ENCODE measurements around the gene GXYLT2.
A peak's percentile ranks its signal among the peaks of the same experiment; 100 is the strongest.

The GXYLT2 gene

GRCh38 chr3:72888546-72889309, 882 bp downstream of the GXYLT2 start:
- no peak for DNase-seq (ENCODE audit: low read depth)
- TF ChIP-seq CTCF (IDR thresholded peaks at IDR 0.05; ENCODE audit: control insufficient read depth, extremely low read depth, insufficient read depth): no peak
- peak overlapping the region; percentile 14; the same call in 1 of the 2 replicates for H3K4me3 ChIP-seq (ENCODE audit: low read depth, low read length)

- no peak for DNase-seq (ENCODE audit: low read depth)
- H3K4me3 ChIP-seq (ENCODE audit: low read depth, low read length): no peak overlapping the region
- no peak for TF ChIP-seq CTCF (IDR thresholded peaks at IDR 0.05; ENCODE audit: control insufficient read depth, extremely low read depth, insufficient read depth)
Measured at GRCh38 chr3:72889310-72890165, 1.7 kb downstream of the GXYLT2 start.

- no peak overlapping the region for H3K4me3 ChIP-seq (ENCODE audit: low read depth, low read length)
- no peak for TF ChIP-seq CTCF (IDR thresholded peaks at IDR 0.05; ENCODE audit: control insufficient read depth, extremely low read depth, insufficient read depth)
- no peak for DNase-seq (ENCODE audit: low read depth)
Measured at GRCh38 chr3:72890166-72890925, 2.5 kb downstream of the GXYLT2 start.

- no peak for DNase-seq (ENCODE audit: low read depth)
- TF ChIP-seq CTCF (IDR thresholded peaks at IDR 0.05; ENCODE audit: control insufficient read depth, extremely low read depth, insufficient read depth): no peak
- H3K4me3 ChIP-seq (ENCODE audit: low read depth, low read length): no peak overlapping the region
Measured at GRCh38 chr3:72891053-72891855, 3.4 kb downstream of the GXYLT2 start.

GRCh38 chr3:72892081-72892775, 4.4 kb downstream of the GXYLT2 start:
- no peak for DNase-seq (ENCODE audit: low read depth)
- no peak overlapping the region for H3K4me3 ChIP-seq (ENCODE audit: low read depth, low read length)
- TF ChIP-seq CTCF (IDR thresholded peaks at IDR 0.05; ENCODE audit: control insufficient read depth, extremely low read depth, insufficient read depth): no peak

Measured in LNCaP clone FGC (cell line).